NOMO-1 treated with DMSO at 0.1 percent for 48 hours (cell line): ENCODE results near the gene ANKRD6.

Experiments
- DNase-seq: peaks from one replicate; lab custom pipeline; 2025; ENCODE audit not compliant: unreplicated experiment; lab: John Stamatoyannopoulos, UW

ANKRD6 gene

DNA sequence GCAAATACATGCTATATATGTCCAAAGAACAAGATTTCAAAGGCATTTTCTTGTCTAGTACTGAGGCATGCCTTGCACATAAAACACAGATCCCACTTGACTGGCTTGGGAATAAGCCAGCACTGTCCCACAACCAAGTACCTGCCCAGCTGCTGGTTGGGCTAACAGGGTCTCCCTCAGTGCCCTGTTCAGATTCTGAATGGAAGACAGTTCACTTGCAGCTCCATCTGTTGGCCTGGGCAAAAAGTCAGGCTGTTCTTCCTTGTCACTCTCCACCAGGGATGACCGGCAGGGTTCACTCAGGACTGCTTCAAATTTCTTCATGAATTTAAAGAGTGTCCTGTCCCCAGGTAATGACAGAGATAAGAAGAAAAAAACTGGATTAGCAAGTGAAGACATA lies 250.0 kb downstream of the ANKRD6 start:
- DNase-seq = peak; percentile 0
